DMS153 (cell line): ENCODE data around the gene MYOM3.

Source experiments
- DNase-seq: peaks from one replicate; lab custom pipeline; 2025; lab: John Stamatoyannopoulos, UW

The MYOM3 gene

GRCh38 chr1:24138476-24139221, 26.7 kb upstream of the MYOM3 start:
- no peak for DNase-seq

- DNase-seq = no peak
Observed at GRCh38 chr1:24136956-24137539, 25.1 kb upstream of the MYOM3 start.

GRCh38 chr1:24134376-24134775, 22.4 kb upstream of the MYOM3 start:
- no peak for DNase-seq

- no peak for DNase-seq
Observed at GRCh38 chr1:24133819-24134218, 21.9 kb upstream of the MYOM3 start.

- DNase-seq = no peak
Observed at GRCh38 chr1:24130385-24130784, 18.4 kb upstream of the MYOM3 start.

GRCh38 chr1:24127801-24128363, 15.9 kb upstream of the MYOM3 start:
- DNase-seq = no peak

GRCh38 chr1:24127134-24127800, 15.3 kb upstream of the MYOM3 start:
- no peak for DNase-seq

- DNase-seq = no peak
Observed at GRCh38 chr1:24126672-24127023, 14.7 kb upstream of the MYOM3 start.

GRCh38 chr1:24126018-24126671, 14.2 kb upstream of the MYOM3 start:
- no peak for DNase-seq

GRCh38 chr1:24125456-24125855, 13.5 kb upstream of the MYOM3 start:
- no peak for DNase-seq

- no peak for DNase-seq
Observed at GRCh38 chr1:24124980-24125379, 13.0 kb upstream of the MYOM3 start.

GRCh38 chr1:24123611-24124010, 11.7 kb upstream of the MYOM3 start:
- no peak for DNase-seq

GRCh38 chr1:24122776-24123175, 10.8 kb upstream of the MYOM3 start:
- DNase-seq = no peak

- DNase-seq = no peak
Observed at GRCh38 chr1:24121406-24121805, 9.5 kb upstream of the MYOM3 start.

- no peak for DNase-seq
Observed at GRCh38 chr1:24120965-24121364, 9.0 kb upstream of the MYOM3 start.

GRCh38 chr1:24119859-24120756, 8.2 kb upstream of the MYOM3 start:
- DNase-seq = peak; percentile 13

- no peak for DNase-seq
Observed at GRCh38 chr1:24119489-24119858, 7.5 kb upstream of the MYOM3 start.

- DNase-seq = no peak
Observed at GRCh38 chr1:24118410-24119242, 6.7 kb upstream of the MYOM3 start.

- no peak for DNase-seq
Observed at GRCh38 chr1:24117722-24118409, 5.9 kb upstream of the MYOM3 start.

- no peak for DNase-seq
Observed at GRCh38 chr1:24117132-24117531, 5.2 kb upstream of the MYOM3 start.
